Hematopoietic multipotent progenitor cell treated with erythropoietin and hydrocortisone succinate and interleukin-3 and kit ligand, for 6 days (in vitro differentiated cells): ENCODE results near the gene EXOSC2.
A peak's percentile ranks its signal among the peaks of the same experiment; 100 is the strongest.

Experiments used
- DNase-seq: peaks from one replicate; pipeline ENCODE4 v3.0.0-alpha.2; 2015

Gene EXOSC2

GRCh38 chr9:130699047-130699446 lies 5.5 kb downstream of the EXOSC2 start:
- DNase-seq: no peak

GRCh38 chr9:130701059-130702022 lies 7.8 kb downstream of the EXOSC2 start:
- peak; percentile 87 for DNase-seq

GRCh38 chr9:130703501-130703900 lies 9.9 kb downstream of the EXOSC2 start:
- DNase-seq: no peak

DNA sequence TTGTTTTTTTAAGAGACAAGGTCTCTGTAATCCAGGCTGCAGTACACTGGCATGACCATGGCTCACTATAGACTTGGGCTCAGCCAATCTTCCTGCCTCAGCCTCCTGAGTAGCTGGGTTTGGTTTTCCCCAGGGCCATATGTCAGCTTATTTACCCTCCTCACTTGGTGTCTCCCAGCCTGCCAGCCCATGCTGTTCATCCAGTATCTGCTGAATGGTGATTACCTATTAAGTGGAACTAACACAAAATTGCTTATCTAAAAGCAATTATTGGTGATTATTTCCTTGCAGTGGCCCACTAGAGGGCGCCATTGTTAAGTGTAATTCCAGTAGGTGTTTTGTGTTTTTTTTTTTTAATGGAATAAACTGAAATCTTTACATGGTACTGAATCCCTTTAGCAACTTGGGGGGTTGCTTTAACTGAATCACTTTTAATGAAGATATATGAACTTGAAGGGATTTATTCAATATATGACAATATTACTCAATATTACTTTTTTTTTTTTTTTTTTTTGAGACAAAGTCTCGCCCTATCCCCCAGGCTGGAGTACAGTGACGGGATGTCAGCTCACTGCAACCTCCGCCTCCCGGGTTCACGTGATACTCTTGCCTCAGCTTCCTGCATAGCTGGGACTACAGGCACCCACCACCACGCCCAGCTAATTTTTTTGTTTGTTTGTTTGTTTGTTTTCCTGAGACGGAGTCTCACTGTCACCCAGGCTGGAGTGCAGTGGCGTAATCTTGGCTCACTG lies 13.8 kb downstream of the EXOSC2 start:
- peak; percentile 91 for DNase-seq

DNA sequence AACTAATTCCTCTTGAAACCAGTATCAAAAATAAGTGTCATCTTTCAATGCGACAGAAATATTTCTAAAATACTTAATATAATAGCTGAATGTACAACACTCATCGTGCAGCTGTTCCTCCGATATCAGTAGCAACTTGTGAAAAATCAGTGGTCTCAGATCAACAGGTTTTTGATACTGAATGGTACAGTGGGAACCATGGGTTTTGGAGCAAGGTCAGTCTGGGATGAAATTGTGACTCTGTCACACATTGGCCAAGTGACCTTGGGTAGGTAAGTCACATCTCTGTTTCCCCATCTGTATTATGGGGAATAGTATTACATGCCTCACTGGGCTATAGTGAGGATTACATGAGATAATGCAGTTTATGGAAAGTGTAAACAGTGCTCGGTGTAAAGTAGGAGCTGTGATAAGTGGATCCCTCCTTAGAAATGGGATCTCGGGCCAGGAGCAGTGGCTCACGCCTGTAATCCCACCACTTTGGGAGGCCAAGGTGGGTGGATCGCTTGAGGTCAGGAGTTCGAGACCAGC lies 17.3 kb downstream of the EXOSC2 start:
- DNase-seq: no peak

DNA sequence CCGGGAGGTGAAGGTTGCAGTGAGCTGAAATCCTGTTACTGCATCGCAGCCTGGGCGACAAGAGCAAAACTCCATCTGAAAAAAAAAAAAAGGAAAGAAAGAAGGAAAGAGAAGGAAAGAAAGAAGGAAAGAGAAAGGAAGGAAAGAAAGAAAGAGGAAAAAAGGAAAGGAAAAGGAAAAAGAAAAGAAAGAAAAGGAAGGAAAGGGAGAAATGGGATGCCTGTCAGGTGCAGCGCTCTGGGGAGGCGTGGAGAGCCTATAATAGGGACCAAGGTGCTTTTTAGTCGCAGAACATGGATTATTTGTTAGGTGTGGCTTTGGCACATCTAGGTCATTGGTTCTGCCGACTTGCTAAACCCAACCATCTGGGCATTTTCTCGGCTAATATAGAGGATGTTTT lies 17.9 kb downstream of the EXOSC2 start:
- no peak for DNase-seq

DNA sequence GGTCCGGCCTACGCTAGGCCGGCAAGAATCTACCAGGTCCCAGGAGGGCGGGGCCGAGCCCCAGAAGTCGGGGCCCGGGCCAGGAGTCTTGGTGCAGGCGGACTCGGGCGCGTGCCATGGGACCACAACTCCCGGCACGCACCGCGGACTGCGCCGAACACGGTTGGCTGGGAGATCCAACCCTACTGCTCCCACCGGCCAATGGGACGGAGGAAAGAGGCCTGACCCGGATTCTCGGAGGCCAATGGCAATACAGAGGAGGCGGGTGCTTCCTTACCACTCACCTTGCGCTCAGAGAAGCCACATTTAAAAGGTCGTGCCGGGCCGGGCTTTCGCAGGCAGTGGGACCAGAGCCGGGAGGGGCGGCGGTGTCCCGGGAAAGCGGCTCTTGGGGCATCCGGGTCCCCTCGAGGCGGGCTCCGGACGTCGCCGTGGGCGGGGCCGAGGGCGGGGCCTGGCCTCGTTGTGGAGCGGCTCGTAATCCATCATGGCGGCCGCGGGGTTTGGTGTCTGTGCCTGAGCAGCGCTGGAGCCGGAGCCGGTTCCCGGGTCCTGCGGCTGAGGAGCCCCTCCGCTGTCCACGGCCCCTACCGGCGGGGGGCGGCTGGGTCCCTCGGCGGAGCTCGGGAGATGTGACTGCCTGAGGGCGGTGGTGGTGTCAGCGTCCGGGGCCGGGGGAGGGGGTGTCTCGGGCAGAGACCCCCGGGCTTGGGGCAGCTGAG lies 19.1 kb downstream of the EXOSC2 start:
- DNase-seq: peak; percentile 99

DNA sequence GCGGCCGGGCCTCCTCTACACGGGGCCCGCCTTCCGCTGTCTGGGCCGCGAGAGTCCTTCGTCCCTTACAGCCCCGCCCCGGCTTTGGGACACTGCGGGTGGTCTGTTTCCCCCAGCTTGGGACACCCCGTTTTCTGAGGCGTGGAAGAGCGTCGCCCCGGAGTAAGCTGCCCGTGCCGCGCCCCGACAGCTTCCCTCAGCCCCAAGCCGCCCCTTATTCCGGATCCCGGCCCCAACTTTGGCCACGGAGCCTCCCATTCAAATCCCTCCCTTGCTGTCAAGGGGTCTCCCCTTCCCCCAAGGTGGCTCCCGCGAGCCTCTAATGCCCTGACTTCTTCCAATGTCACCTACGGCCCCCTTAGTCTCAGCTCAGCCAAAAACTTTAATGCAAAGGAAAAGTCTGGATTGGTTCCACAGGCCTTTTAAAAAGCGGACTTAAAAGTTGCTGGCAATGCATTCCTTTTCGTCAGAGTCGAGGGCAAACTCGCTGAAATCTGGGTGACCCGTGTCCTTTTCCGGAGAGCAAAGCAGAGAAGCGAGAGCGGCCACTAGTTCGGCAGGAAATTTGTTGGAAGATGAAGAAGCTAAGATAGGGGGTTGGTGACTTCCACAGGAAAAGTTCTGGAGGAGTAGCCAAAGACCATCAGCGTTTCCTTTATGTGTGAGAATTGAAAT lies 19.8 kb downstream of the EXOSC2 start:
- peak; percentile 45 for DNase-seq

- no peak for DNase-seq
Measured at GRCh38 chr9:130714586-130715110, 21.1 kb downstream of the EXOSC2 start.

DNA sequence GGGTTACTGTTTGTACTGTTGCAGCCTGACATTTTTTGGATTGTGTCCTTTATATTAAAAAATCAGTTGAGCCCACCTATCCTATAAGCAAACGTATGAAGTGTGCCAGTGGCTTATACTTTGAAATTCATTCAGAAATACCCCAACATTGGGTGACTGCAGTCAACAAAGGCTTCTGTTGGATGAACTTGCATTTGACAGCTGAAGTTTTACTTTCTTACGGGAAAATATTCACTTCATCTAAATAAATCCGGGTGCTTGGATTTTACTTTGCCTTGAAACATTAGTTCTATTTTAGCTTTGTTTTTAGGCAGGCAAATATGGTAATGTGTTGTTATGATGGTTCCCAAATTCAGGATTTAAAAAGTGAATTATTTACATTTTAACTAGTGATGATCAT lies 21.7 kb downstream of the EXOSC2 start:
- no peak for DNase-seq

- DNase-seq: no peak
Measured at GRCh38 chr9:130718562-130718961, 25.0 kb downstream of the EXOSC2 start.

GRCh38 chr9:130720762-130721161 lies 27.2 kb downstream of the EXOSC2 start:
- DNase-seq: no peak

DNA sequence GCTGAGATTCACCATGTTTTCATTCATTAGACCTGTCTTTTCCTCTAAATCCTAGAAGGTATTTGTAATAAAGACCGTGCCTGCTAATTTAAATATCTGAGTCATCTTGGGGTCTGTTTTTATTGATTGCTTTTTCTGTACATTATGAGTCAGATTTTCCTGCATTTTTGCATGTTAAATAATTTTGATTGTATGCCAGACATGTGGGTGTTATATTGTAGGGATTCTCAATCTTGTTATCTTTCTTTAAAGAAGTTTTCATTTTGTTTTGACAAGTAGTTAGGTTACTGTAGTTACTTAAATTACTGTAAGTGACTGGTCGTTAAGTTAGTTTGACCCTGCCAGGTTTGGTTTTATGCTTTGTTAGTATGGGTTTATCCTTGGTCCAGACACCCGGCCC lies 35.1 kb downstream of the EXOSC2 start:
- peak; percentile 23 for DNase-seq

DNA sequence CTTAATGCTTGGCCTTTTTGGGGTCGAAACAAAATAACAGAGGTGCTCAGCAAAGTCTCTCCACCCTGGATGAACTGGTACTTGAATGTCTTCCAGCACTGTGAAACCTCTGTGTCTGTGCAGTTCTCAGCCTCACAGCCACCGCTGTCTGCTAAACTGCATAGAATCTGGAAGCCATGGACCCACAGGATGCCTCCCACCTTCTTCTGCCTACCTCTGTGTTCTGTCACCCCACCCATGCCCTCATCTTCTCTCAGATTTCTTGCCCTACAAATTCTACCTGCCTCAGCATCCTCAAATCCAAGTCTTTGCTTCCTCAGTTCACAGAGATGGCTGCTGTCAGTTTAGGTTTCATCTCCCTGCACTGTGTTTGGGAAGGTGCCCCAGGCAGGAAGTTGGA lies 35.6 kb downstream of the EXOSC2 start:
- DNase-seq: no peak

- DNase-seq: no peak
Measured at GRCh38 chr9:130731355-130731754, 37.8 kb downstream of the EXOSC2 start.

GRCh38 chr9:130732136-130732535 lies 38.6 kb downstream of the EXOSC2 start:
- no peak for DNase-seq

- no peak for DNase-seq
Measured at GRCh38 chr9:130732793-130733221, 39.2 kb downstream of the EXOSC2 start.

DNA sequence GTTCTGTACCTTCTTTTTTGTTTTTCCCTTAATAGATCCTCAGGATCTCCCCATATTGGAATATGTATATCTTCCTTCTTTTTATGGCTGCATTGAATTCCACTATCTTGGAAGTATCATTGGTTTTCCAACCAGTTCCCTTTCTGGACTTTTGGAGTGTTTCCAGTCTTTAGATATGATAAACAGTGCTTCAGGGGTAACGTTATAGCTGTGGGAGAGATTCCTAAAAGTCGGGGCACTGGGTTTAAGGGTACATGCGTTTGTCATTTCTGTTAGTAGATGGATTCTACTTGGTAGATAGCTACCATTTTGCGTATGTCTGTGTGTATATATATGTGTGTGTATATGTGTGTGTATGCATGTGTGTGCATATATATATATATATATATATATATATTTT lies 42.0 kb downstream of the EXOSC2 start:
- no peak for DNase-seq

GRCh38 chr9:130736834-130737233 lies 43.3 kb downstream of the EXOSC2 start:
- no peak for DNase-seq

GRCh38 chr9:130738281-130738680 lies 44.7 kb downstream of the EXOSC2 start:
- DNase-seq: no peak

DNA sequence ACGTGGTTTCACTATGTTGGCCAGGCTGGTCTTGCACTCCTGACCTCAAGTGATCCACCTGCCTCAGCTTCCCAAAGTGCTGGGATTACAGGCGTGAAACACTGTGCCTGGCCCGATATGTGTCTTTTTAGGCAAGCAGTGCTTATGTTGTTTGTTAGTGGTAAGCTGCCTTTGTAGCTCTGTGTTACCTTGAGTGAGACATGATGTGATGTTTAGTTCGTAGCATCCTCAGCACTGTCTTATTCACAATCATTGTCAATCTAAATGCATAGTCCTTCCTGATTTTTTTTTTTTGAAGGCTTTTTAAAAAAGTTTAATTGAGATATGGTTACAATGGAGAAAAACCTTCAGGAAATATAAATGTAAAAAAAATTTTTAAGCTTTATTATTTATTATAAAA lies 45.5 kb downstream of the EXOSC2 start:
- no peak for DNase-seq
